NCI-H748 treated with DMSO at 0.1 percent for 48 hours (cell line): Measurements from ENCODE around the gene RAB1B.
"Not testable (repeated sequence)": the region's sequence is repeated elsewhere in the genome, so short reads cannot be mapped to it uniquely, and the experiment has no call there.

ENCODE experiments used
- DNase-seq: peaks from one replicate; lab custom pipeline; 2025; lab: John Stamatoyannopoulos, UW

The RAB1B gene

DNA sequence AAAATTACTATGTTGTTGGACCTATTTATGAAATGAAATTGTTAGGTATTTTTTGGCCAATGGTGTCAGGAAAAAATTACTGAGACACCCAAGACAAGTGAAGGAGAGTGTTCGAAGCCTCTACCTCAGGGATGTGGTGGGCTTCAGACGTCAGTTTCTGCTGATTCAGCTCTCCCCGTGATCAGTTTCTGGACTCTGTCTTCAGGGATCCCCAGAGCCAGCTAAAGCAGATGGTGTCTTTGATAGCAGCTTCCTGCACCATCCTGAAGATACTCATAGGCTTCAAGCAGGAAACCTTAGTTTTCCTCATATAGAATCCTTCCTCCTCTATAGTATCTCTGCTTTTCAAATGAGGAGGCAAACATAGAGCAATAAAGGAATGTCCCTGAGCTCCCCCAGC is 41.0 kb downstream of the RAB1B start:
- DNase-seq, result no peak

DNA sequence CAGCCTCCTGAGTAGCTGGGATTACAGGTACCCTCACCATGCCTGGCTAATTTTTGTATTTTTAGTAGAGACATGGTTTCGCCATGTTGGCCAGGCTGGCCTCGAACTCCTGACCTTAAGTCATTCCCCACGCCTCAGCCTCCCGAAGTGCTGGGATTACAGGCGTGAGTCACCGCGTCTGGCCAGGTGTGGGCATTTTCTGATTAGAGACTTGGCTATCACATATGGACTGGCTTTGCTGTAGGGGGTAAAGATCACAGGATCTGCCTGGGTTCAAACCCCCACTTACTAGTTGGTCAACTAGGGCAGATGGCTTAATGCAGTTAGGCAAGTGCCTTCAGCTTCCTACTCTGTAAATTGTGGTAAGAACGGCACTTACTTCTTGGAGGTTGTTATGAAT is 41.9 kb downstream of the RAB1B start:
- DNase-seq, result no peak

DNA sequence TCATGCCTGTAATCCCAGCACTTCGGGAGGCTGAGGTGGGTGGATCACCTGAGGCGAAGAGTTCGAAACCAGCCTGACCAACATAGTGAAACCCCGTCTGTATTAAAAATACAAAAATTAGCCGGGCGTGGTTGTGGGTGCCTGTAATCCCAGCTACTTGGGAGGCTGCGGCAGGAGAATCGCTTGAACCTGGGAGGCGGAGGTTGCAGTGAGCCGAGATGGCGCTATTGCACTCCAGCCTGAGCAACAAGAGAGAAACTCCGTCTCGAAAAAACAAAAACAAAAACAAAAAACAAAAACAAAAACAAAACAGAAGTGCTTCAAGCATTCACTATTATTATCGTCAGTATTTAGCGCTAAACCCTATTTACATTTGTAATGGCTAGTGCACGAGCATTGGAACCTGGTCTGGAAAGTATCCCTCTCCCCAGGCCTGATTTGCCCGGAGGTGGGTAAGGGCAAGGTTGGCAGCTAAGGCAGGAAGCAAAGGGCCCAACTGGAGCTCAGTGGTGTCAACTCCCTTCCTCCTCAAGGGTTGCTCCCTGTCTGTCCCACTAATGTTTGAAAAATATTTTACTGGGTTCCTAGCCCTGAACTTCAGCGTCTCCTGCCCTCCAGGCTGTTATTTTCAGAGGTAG is 42.5 kb downstream of the RAB1B start:
- not testable (repeated sequence) for DNase-seq

DNA sequence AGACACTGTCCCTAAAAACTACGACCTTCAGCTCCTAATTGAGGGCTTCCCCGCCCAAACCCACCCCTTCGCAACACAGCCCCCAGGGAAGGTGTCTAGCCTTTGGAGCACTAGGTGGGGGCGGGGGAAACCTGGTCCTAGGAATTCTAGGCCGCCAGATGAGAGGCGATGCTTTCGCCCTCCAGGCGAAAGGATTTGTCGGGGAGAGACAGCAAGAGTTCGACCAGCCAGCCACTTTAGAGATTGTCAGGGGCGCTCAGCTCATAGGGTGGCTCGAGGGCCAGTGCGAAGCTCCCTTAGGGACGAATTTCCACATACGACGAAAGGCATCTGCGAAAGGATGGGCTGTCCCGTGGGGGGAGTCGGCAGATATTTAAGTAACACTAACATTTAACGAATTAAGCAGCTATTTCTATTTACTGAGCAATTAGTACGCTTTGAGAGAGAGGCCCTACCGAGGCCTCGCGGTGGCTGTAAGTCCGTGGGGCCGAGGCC is 43.1 kb downstream of the RAB1B start:
- no peak for DNase-seq

DNA sequence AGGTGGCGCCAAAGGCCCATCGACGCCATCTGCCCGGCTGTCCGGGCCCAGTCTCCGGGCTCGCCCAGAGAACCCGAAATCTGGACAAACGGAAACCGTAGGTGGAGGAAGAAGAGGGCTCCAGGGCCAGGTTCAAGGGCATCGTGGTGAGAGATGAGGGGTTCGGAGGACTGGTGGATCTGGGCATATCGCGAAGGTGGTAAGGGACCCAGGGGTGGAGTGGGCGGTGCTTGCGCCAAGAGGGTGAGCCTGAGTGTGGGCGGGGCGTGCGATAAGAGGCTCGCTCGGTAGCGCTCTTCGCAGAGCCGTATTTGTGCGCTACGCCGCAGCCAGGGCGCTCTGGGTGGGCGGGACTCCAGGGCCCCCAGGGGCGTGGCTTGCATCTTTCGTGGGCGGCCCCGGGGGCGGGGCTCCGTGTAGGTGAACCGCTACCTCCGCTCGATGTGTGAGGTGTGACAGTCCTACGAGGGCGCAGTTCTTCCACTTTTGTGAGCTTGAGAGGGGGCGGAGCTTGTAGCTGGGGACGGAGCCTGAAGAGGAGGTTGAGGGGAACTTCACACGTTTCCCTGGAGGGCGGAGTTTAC is 43.6 kb downstream of the RAB1B start:
- peak; percentile 93 for DNase-seq

DNA sequence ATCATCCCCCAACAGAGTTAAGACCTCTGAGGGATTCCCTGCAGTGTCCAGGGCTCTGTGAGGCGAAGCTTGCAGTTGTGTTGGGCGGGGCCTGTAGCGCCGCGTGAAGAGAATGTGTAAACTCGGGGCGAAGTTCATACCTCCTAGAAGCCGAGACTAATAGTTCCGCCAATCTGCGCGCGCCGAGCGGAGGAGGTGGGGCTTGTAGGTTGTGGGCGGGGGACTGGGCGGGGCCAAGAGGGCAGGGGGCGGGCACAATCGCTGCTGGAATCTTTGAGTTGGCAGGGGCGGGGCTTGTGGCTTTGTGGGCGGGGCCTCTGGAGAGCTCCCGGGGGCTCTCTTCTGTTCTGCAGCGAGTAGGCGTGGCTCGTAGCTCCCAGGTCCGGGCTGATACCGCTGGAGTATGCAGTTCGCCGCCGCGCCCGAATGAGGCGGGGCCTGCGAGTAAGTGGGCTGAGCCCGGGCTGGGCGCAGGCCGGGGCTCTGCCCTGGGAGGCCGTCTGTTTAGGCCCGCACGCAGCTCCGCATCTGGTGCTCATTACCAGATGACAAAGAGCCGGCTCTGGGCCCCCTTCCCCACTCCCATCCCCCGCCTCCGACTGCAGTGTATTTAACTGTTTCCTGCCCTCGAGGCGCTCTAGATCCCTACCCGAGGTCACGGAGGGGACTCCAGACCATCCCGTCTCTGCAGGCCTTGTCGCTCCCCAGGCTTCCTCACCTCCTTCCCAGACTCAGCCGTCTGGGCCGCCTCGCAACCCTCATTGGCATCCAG is 44.3 kb downstream of the RAB1B start:
- peak; percentile 90 for DNase-seq

DNA sequence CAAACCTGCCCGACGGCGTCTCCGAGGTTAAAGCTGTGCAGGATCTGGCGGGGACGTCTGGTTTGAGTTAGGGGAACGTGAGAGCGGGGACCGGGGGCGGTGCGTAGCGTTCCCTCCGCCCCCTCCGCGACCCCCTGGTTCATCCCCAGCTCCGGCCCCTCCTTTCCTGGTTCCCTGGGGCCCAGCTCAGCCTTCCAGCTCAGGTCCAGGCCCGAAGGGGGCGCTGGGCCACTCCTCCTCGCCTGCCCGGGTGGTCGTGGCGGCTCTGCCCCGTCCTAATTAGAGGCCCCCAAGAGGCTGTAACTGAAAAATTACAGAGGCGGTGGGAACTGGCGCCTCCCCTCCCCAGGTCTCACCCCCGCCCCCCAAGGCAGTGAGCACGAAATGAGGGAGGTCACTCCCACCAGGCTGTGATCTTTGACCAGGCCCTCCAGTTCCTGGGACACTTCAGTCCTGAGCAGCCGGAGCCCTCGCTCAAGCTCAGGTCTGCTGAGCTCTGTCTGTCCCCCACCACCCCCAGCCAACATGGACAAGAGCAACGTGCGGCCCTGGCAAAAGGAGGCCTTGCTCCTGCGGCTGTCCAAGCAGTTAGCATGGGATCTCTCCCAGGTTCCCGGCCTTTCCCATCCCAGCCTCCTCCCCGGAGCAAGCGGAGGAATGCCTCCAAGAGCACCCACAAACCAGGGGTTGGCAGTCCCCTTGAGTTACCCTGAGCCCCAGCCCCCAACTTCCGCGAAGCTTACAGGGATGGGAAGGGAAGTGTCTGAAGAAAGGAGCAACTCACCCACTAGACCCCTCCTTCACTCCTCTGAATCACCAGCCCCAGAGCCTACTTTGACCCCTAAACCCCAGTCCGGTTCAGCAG is 45.1 kb downstream of the RAB1B start:
- DNase-seq, result no peak

DNA sequence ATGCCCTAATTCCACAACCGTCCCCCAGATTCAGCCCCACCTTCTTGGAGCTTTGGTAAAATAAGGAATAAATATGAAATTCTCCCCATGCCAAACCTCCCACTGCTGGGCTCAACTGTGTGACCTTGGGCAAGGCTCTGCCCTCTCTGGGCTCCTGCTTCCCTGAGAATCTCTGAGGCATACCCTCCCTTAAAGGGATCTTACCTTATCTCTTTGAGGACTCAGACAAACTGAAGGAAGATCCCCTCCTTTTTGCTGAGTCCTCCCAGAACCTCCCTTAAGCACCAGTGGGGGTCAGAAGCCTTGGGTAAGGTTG is 45.7 kb downstream of the RAB1B start:
- no peak for DNase-seq

DNA sequence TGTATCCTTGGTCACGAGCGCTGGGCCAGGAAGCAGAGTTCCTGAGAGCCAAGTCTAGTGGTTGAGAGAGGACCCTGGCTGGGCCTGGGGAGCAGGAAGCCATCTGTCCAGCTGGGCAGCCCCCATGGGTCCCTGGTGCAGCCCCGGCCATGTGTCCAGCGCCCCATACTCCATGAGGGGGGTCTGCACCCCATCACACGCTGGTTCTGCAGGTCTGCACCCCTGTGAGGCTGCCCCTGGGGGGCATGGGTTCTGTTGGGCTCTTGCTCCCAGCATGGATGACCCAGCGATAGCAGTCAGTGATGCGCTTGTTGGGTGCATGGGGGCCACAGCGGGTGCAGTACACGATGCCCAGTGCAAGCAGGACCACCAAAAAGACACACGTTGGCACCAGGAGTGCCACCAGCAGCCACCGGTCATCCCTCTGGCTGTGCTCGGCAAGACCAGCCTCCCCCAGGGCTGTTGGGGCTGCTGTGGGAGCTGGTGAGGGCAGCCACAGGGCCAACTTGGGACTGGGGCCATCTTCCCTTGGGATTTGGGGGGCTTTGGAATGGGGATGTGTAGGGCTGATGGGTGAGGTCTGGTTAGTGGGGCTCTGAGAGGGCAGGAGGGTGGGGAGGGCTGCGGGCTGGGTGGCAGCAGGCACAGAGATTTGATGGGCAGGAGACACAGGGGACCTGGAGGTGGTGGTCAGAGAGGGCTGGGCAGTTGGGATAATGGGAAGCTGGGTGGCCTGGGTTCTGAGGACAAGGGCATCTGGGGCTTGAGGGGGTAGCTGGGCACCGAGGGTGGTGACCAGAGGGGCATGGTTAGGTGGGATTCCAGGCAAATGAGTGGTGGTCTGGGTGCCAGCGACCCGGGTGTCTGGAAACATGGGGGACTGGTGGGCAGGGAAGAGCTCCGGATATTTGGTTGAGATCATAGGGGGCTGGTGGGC is 46.4 kb downstream of the RAB1B start:
- no peak for DNase-seq

DNA sequence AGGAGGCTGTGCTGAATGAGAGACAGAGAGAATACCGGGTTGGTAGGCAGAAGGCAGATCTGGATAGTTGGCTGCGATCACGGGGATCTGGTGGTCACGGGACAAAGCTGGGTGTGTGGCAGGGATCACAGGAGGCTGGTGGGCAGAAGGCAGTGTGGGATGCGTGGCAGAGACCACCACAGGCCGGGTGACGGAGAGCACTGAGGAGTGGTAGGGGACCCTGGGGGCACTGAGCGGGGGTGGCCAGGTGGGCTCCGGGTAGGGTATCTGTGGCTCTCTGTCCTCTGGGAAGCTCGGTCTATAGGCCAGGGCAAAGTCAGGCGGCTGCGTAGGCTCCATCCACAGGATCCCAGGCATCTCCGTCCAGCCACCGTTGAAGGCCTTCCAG is 47.1 kb downstream of the RAB1B start:
- no peak for DNase-seq

DNA sequence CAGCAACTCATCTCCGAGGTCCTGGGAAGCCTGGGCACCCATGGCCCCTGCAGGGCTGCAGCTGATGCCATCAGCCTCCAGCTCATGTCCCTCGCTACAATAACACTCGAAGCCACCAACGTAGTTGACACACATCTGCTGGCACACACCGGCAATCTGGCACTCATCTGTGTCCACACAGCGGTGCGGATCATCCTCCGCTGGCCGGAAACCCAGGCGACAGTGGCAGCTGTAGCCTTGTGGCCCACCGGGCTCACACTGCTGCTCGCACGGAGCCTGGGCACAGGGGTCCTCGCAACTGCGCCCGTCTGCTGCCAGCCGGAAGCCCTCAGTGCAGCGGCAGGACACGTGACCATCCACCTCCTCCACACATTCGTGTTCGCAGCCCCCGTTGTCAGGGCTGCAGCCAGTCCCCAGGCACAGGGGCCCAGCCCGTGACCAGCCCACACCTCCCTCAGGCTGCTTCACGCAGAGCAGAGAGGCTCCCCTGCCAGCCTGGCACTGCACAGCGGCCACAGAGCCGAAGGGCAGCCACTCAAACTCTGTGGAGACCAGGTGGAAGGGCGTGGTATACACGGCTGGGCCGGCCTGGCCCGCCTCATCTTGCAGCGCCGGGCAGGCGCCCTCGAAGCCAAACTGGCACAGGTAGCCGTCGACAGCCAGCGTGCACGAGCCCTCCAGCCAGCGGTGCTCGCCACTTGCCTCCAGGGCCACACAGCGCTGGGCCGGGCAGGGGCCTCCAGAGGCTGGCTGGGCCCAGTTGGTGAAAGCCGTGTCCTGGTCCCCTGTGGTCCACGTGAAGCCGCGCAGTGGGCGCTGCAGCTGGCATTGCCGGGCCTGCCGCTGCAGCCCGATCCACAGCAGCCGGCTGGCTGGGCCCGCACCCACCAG is 47.7 kb downstream of the RAB1B start:
- no peak for DNase-seq

DNA sequence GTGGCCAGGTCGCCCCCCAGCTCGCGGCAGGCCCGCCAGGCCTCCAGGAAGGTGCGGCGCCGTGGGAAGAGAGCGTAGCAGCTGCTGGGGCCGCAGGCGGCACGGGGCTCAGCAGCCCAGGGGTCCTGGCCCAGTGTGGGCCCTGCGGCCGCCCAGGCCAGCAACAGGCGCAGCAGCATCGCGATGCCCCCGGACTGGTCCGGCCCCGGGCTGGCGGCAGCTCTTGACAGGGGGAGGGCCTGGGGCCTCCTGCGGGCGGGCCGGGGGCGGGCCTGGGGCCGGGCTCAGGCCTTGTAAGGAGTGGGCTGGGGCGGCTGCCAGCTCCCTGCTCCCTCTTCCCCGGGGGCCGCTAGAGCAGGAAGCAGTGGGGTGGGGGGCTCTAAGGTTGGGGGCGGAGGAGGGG is 48.4 kb downstream of the RAB1B start, which contains the start of gene CD248:
CD248 (minus strand) TSS at position 196 of the 403 bp plus-strand sequence; CDS start at position 179, 17 bp downstream.
- no peak for DNase-seq

DNA sequence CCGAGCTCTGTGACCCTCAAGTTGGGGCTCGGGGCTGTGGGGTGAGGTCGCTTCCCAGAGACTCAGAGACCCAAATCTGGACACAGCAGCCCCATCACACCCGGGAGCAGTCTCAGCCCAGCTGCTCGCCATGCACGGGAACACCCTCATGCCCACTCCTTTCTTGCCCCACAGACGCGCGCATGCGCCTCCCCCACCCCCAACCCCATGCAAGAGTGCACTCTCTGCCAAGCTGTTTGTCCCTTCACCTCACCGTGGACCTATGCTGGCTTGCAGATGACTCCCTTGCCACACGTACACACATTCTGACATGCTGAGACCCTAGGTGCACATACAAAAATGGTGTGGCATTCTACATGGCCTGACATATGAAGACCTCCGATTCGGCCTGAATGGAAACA is 48.9 kb downstream of the RAB1B start:
- DNase-seq, result no peak

DNA sequence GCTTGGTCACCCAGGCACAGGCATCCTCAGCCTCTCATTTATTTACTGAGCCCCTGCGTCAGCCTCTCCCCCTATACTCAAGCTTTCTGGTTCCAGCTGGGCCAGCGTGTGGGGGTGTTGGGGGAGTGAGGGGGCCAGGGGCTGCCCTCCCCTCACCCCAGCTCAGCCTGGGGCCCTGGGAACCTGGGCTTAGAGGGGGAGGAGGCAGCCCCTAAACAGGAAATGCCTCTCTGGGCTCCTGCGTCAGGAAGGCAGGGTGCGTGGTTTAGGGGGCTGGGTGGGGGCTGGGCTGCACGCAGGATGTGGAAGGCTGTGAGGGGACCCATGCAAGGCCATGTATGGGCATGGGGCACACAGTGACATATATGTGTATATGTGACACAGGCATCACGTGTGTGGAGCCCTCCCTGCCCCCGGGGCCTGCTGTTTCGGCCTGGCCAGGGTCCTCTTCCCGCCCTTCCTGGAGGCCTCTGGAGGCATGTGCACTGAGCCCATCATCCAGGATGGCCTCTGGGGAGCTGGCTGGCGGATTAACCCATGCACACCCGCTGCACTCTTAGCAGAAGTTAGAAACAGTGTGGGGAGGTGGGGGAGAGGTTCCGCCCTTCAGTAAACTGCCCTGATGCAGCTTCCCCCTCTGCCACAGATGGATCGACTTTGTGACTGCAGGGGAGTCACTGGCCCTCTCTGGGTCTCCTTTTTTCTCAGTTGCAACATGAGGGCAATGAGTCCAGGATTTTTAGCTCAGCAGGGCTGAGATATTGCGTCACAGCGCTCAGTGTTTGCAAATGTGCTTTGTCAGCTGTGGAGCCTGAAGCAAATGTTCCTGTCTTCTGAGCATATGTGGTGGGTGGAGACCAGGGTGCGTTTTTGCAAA is 49.5 kb downstream of the RAB1B start:
- DNase-seq, result no peak

DNA sequence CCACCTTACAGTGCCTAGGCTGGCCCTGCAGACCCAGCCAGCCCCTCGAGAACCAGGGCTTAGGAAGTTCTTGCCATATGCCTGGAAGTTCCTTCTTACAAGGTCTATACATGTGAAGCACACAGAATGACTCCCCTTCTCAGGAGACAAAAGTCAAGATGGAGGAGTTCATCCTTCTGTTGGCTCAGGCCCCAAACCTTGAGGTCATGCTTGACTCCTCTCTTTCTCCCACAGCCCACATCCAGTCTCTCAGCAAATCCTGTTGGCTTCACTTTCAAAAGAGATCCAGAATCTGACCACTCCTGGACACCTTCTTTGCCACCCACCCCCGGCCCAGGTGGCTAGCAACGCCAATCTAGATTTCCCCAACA is 50.1 kb downstream of the RAB1B start:
- DNase-seq, result no peak

DNA sequence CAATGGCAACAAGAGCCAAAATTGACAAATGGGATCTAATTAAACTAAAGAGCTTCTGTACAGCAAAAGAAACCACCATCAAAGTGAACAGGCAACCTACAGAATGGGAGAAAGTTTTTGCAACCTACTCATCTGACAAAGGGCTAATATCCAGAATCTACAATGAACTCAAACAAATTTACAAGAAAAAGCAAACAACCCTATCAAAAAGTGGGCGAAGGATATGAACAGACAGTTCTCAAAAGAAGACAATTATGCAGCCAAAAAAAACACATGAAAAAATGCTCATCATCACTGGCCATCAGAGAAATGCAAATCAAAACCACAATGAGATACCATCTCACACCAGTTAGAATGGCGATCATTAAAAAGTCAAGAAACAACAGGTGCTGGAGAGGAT is 51.9 kb downstream of the RAB1B start:
- DNase-seq, result not testable (repeated sequence)

DNA sequence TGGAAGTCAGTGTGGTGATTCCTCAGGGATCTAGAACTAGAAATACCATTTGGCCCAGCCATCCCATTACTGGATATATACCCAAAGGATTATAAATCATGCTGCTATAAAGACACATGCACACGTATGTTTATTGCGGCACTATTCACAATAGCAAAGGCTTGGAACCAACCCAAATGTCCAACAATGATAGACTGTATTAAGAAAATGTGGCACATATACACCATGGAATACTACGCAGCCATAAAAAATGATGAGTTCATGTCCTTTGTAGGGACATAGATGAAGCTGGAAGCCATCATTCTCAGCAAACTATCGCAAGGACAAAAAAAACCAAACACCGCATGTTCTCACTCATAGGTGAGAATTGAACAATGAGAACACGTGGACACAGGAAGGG is 52.3 kb downstream of the RAB1B start:
- not testable (repeated sequence) for DNase-seq

DNA sequence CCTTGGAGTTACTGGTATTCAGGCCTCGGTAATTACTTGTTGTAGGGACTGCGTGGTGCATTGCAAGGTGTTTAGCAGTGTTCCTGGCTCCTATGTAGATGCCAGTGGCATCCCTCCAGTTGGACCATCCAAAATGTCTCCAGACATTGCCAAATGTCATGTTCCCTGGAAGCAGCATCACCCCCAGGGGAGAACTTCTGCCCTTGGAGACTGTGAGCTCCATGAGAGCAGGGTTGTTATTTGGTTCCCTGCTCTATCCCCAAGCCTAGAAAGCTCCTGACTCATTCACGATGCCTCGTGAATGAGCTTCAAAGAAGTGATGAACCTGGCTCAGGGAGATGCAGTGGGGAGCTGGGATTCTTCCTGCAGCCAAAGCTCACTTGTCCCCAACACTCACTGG is 53.2 kb downstream of the RAB1B start:
- no peak for DNase-seq

DNA sequence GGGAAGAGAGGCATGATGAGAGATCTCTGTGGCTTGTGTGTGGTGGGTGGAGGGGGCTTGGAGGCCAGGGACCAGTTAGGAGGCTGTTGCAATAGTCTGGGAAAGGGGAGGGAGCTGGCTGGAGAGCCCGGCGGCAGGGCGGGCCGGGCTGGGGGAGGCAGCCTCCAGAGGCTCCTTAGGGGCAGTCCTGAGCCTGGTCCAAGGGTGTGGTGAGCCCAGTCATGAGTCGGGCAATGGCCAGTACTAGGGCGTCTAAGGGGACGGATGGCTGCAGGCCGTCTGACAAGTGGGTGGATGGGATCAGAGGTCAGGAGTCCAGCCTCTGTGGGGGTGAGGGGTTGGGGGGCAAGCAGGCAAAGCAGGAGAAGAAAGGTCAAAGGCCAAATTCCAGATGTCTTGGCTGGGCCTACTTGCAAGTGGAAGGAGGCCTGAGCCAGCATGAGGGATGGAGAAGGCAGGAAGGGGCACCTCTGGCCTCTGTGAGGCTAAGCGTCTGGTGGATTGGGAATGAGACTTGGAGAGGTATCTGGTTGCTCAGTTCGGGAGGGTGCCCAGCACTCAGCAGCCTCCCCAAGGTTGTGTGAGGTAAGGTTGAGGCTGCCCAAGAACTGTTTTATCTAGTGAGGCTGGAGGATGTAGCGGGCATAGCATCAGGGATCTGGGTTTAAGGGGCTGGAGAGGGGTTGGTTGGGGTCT is 54.4 kb downstream of the RAB1B start:
- DNase-seq, result no peak
